GM19239 (cell line): ENCODE measurements around the gene PYGM.

Experiments used
- DNase-seq: peaks from one replicate; pipeline ENCODE4 v3.0.0; 2011; ENCODE audit warnings: low spot score; ENCODE audit not compliant: insufficient read length
- FAIRE-seq: peaks from 2 replicates; lab custom pipeline; 2011; peaks lifted over from hg19 to GRCh38; lab: Jason Lieb, UNC

PYGM gene

GRCh38 chr11:64742087-64742888 lies 17.5 kb downstream of the PYGM start:
- DNase-seq (peak; percentile 57), FAIRE-seq (no peak)

DNA sequence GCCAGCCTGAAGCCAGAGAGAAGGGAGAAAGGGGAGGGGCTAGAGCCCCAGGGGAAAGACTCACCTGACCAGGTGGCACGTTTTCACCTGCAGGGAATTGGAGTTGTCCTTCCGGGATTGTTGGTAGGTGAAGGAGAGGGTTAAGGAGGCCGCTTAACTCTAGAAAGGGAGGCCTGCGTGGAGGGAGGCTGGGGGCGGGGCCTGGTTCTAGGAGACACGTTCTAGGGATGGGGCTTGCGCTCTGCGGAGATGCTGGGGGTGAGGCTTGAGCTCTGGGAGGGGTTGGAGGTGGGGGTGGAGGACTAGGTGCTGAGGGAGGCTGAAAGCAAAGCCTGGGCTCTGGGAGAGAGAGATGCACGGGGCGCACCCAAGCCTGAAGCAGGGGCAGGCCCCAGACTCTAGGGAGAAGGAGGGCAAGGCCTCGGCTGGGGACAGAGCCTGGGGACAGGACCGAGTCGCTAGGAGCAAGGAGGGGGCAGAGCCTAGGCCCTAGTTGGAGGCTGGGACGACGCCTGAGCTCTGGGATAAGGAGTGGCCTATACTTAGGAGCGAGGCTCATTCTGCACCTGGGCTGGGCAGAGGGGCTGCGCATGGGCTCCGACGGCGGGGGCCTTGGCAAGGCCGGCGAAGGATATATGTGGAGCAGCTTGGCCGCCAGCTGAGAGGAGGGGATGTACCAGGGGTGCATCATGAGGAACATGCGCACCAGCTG lies 18.2 kb downstream of the PYGM start:
- DNase-seq (no peak), FAIRE-seq (no peak)

DNA sequence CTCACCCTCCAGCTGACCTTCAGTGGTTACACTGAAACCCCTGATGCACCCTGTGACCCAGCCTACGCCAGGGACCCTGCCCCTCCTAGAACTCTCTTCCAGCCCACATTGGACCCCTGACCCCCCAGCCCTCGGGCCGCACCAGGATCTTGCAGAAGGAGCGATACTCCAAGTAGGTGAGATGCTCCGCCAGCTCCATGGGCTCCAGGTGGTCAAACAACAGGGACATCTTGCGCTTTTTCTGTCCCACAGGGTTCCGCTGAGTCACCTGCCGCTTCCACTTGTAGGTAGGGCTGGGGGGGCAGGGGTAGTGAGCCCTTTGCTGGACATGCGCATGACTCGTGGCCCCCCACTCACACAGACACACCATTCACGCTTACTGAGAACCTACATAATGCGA lies 19.9 kb downstream of the PYGM start:
- DNase-seq, result no peak
- FAIRE-seq, result no peak

DNA sequence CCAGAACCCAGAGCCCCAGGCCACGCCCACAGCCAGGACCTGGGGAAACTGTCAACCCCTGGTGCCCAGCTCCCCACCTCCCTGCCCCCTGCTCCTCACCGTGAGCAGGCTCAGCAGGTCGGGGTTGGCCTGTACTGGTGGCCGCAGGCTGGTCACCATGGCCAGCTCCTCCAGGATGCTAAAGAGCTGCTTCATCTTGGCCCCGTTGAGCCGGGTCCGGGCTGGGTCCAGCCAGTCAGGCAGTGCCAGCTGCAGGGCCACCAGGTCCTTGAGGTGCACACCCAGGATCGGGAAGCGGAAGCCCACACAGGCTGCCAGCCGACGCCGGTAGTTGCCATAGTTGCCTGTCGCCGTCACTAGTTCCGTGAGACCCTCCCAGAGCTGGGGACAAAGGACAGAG lies 23.1 kb downstream of the PYGM start:
- DNase-seq, result no peak
- FAIRE-seq, result no peak

- no peak for FAIRE-seq
- no peak for DNase-seq
These were observed 24.0 kb downstream of the PYGM start for GRCh38 chr11:64735725-64736259.

GRCh38 chr11:64734811-64735724 lies 24.7 kb downstream of the PYGM start:
- DNase-seq (no peak), FAIRE-seq (no peak)

GRCh38 chr11:64731601-64732000 lies 28.2 kb downstream of the PYGM start:
- DNase-seq (no peak), FAIRE-seq (no peak)

DNA sequence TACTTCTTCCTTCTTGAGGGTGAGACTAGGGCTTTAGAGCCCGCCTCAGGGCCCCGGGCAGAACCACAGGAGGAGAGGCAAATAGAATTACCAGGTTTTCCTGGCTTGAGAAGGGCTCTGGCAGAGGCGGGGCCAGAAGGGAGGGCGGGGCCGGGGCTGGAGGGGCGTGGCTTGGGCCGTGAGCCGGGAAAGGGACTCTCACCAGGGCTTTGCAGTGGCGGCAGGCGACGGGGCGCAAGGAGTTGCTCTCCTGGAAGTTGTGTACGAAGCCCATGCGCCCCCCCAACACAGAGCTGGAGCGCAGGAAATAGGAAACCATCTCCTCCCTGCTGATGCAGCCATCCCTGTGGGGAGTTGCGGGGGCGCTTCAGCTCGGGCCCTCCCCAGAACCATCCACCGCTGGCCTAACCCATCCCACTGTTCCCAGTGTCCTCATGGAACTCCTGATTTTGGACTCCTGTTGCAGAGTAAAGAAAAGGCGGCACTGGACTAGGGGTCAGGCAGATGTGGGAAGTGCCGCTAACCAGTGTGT lies 29.9 kb downstream of the PYGM start:
- DNase-seq, result no peak

DNA sequence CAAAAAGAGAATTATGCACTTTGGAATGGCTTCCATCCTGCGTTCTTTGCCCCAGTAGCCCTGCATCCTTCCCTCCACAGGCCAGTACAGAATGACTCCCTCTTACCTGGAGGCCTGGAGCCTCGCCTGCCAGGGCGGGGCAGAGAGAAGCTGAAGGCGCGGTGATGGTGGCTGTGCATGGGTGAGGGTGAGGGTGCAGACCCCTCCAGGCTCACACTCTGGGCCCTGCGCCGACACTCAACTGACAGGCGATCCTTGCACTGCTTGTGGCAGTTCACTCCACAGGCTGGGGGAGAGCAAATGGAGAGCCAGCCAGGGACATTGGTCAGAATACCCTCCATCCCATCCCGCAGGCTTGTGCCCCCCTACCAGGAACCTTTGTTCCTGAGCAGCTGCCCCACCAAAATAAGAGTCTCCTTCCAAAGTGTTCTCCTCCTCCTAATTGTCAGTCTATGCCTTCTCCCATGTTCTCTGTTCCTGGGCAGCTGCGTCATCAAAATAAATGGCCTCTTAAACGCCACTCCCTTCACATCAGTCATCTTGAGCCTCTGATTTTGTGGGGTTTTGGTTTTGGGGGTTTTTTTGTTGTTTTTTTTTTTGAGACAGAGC lies 30.9 kb downstream of the PYGM start:
- no peak for FAIRE-seq
- DNase-seq, result no peak

More for the DNA sequence above, 29.9 kb downstream of the PYGM start:
- FAIRE-seq, result no peak

DNA sequence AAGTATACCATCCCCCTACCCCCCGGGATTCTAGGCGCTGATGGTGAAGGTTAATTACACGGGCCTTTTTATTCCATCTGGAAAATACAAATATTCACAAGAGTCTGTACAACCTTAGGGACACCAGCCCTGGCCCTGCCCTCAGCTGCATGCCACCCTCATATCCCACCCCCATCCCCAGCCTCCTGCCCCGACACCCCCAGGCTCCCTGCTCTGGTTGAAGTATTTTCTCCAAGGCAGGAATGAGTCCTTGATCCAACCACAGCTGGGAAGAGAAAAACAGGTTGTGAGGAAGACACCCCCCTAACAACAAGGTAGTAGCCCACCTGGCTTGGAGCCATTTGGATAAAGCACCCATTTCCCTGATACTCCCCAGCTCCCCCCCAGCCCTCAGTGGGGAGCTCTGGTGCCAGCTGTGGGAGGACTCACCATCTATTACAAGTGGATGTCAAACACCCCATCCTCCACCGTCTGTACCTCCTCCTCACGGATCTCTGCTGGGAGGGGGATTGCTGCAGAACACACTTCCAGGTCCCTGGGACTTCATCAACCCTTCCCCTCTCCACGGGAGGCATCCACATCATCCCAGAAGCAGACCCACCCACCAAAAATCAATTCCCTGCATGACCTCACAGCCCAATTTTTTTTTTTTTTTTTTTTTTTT lies 32.8 kb downstream of the PYGM start:
- FAIRE-seq, result no peak
- no peak for DNase-seq

- DNase-seq (no peak), FAIRE-seq (no peak)
These were observed 33.5 kb downstream of the PYGM start for GRCh38 chr11:64726211-64726641.

- DNase-seq, result no peak
- no peak for FAIRE-seq
These were observed 34.8 kb downstream of the PYGM start for GRCh38 chr11:64724863-64725532.

DNA sequence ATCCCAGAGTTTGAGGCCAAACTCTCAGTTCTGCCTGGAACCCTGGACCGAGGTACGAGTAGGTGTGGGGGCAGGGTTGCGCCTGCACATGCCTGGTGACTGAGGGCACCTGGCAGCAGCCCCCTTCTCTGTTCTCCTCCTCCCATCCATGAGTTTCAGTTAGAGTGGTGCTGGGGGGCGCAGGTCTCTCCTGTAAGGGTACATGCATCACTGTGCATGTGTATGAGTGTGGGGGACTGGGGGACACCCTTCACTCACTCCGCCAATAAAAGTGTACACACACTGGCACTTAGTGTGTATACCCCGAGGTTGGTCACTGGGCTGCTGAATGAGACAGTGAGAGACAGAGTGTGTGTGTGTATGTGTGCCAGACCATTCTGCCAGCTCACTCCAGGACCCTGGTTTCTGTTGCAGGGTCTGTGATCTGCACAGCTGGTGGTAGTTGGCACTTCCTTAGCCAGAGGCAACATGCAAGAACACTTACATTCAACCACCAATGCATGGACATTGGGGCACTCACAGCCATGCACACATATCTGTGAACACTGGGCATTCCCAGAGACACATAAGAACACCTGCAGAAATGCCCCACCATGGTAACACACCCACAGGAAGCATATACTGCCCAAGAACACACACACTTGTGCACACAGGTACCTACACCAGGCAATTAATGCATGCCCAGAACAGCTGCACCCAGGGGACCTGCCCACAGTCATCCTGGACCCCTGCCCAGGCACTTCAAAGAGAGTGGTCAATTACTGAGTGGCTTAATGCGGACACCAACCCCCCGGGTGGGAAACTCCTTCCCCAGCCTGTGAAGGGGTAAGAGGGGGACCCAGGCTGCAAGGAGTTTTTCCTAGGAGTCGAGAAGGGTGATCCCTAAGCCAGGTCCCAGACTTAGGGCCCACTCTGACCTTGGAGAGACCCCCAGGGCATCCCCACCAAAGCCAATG lies 35.6 kb downstream of the PYGM start:
- no peak for DNase-seq
- FAIRE-seq, result no peak

DNA sequence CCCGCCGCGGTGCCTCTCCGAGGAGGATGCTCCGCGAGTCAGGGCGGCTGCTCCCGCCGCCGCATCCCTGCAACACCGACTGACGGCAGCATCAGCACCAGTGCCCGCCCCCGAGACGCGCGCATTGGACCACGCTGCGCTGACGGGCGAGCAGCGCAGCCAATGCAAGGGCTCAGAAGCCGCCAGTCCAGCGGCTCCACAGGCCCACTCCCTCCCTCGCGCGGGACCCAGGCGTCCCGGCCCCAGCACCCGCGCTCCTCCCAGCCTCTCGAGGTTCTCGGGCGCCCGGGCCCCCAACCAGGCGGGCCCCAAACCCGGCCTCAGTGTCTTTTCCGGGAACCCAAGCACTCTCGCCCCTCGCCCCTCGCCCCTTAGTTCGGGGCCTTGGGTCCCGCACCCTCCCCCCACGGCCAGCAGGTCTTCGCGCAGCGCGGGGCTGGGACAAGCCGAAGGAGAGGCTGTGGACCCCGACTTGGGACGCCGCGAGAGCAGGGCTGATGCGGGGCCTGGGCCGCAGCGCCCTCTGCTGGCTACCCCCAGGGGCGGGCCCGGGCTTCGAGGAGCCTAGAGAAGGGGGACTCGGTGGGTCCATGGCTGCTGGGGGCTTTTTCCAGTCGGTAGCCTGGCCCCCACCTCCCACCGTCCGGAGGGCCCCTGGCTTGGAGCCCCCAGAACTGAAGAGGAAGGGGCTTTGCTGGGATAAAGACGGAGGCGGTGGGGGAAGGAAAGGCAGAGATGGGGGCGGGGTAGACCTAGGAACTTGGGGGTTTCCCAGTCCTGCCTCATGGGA lies 36.5 kb downstream of the PYGM start, which contains the start of gene NRXN2:
Gene NRXN2, minus strand, starts transcription at position 81 of the 790 bp plus-strand sequence. CDS start 9,498 bp downstream, outside the sequence.
- DNase-seq (peak; percentile 97), FAIRE-seq (peak; percentile 88)

DNA sequence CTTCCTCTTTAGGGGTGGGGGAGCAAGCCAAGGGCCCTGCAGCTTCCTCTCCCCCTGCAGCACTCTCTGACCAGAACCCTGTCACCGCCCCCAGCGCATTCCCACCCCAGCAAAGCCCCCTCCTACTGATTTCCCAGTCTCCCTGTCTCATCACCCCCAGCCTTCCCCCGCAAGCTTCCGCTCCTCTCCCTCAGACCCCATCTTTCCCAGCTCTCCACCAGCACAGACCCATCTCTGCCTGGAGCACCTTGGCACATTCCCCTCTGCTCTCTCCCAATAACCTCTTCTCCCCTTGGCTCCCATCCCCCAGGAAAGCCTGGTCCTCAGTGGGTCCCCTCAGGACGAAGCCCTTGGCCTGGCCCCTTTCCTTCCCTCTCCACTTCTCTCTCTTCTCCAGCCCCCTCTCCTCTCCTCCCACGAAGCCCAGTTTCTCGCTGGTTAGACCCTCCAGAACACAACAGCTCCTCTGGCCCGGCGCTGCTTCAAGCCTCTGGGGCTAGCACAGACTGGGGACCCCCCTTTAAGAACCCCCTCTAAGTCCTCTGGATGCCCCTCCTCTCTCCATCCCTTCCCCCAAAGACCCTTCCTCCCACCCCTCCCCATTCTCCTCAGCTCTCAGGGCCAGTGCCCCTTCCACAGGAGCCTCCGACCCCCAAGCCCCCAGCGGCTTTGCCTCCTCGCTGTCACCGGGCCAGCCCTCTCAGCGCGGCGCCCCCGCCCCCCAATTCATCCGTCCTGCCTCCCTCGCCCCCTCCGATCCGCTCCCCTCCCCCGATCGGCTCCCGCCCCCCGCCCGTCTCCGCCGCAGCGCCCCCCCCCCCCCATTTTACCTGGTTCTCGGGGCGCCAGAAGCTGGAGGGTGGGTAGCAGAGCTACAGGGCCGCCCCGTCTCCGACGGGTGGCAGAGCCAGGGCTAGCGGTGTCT lies 37.4 kb downstream of the PYGM start:
- FAIRE-seq (no peak), DNase-seq (no peak)

- DNase-seq (no peak), FAIRE-seq (no peak)
These were observed 38.4 kb downstream of the PYGM start for GRCh38 chr11:64721359-64721699.
